ENCODE data around the gene SERPINB1.

SERPINB1 gene

DNA sequence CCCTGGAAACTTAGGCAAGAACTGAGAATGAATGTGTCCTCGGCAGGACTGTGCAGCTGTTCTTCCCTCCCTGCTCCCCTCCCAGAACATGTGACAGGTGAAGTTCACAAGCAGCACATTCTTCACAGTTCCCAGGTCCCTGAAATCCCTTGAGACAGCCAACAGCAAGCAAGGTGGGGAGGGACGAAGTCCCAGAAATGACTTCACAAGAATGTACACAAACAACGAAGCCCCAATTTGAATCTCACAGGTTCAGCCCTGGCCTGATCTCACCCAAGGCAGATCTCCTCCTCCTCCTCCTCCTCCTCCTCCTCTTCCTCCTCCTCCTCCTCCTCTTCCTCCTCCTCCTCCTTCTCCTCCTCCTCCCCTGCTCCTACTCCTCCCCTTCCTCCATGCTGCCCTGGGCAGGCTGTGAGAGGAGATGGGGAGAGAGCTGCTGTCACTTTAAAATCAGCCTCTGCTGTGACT lies 44.1 kb downstream of the SERPINB1 start:
- H3K79me2 ChIP-seq (ENCODE audit: insufficient read depth, low read length), result no peaks in the 10 kb centered on the region
- no peaks in the 10 kb centered on the region for H3K27me3 ChIP-seq (ENCODE audit: low read length)
- H3K9ac ChIP-seq (ENCODE audit: low read length), result no peak overlapping the region
- H3K9me2 ChIP-seq (replicated peaks; ENCODE audit: insufficient read depth, low read length), result no peaks in the 10 kb centered on the region
- H4K20me1 ChIP-seq (ENCODE audit: low read depth, low read length), result no peaks in the 10 kb centered on the region
- H3K36me3 ChIP-seq (ENCODE audit: low read length), result no peaks in the 10 kb centered on the region
- H3K9me3 ChIP-seq (ENCODE audit: insufficient read depth, low read length), result no peaks in the 10 kb centered on the region
- H3K27ac ChIP-seq (ENCODE audit: low read depth, low read length), result no peak overlapping the region
- H3K4me3 ChIP-seq (ENCODE audit: insufficient read depth, low read length, poor library complexity, severe bottlenecking), result no peak overlapping the region
- TF ChIP-seq EZH2phosphoT487 (conservative IDR thresholded peaks at IDR 0.05; ENCODE audit: low read length), result no peak
- H3F3A ChIP-seq (ENCODE audit: insufficient read depth), result no peaks in the 10 kb centered on the region
- no peak overlapping the region for H3K4me2 ChIP-seq (ENCODE audit: low read depth, low read length, poor library complexity, severe bottlenecking)
- no peak overlapping the region for H2AFZ ChIP-seq (ENCODE audit: low read depth, low read length, severe bottlenecking)

DNA sequence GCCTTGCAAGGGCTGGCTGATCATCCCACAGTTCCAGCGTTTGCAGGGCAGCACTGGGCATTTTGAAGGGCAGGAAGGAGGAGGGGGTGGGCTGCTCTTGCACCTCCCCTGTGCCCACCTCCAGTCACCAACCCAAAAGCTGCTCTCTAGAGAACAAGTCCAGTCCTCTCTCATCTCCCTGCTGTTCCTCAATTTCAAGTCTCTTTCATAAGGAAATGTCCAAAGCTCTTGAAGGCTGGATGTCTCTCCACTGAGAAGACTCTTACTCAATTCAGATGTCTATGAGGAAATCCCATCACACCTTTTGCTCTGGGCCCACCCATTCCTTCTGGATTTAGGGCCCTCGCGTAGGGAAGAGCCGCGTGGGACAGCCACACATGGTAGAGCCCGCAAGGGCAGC lies 44.8 kb downstream of the SERPINB1 start:
- TF ChIP-seq, protein P1, sequence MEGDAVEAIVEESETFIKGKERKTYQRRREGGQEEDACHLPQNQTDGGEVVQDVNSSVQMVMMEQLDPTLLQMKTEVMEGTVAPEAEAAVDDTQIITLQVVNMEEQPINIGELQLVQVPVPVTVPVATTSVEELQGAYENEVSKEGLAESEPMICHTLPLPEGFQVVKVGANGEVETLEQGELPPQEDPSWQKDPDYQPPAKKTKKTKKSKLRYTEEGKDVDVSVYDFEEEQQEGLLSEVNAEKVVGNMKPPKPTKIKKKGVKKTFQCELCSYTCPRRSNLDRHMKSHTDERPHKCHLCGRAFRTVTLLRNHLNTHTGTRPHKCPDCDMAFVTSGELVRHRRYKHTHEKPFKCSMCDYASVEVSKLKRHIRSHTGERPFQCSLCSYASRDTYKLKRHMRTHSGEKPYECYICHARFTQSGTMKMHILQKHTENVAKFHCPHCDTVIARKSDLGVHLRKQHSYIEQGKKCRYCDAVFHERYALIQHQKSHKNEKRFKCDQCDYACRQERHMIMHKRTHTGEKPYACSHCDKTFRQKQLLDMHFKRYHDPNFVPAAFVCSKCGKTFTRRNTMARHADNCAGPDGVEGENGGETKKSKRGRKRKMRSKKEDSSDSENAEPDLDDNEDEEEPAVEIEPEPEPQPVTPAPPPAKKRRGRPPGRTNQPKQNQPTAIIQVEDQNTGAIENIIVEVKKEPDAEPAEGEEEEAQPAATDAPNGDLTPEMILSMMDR (IDR thresholded peaks at IDR 0.05; ENCODE audit: insufficient read depth, low read length, poor library complexity, severe bottlenecking), result no peak
- no peak for TF ChIP-seq EZH2phosphoT487 (conservative IDR thresholded peaks at IDR 0.05; ENCODE audit: low read length)
- Histone ChIP-seq H3K4me2 (ENCODE audit: low read depth, low read length, poor library complexity, severe bottlenecking) (no peak overlapping the region), H3K27me3 (ENCODE audit: low read length) (no peaks in the 10 kb centered on the region), H3F3A (ENCODE audit: insufficient read depth) (no peaks in the 10 kb centered on the region), H3K9me2 (replicated peaks; ENCODE audit: insufficient read depth, low read length) (no peaks in the 10 kb centered on the region), H3K9me3 (ENCODE audit: insufficient read depth, low read length) (no peaks in the 10 kb centered on the region), H2AFZ (ENCODE audit: low read depth, low read length, severe bottlenecking) (no peak overlapping the region), H3K36me3 (ENCODE audit: low read length) (no peaks in the 10 kb centered on the region), H3K9ac (ENCODE audit: low read length) (no peak overlapping the region), H4K20me1 (ENCODE audit: low read depth, low read length) (no peaks in the 10 kb centered on the region), H3K27ac (ENCODE audit: low read depth, low read length) (no peak overlapping the region), H3K79me2 (ENCODE audit: insufficient read depth, low read length) (no peaks in the 10 kb centered on the region), H3K4me3 (ENCODE audit: insufficient read depth, low read length, poor library complexity, severe bottlenecking) (no peak overlapping the region)

DNA sequence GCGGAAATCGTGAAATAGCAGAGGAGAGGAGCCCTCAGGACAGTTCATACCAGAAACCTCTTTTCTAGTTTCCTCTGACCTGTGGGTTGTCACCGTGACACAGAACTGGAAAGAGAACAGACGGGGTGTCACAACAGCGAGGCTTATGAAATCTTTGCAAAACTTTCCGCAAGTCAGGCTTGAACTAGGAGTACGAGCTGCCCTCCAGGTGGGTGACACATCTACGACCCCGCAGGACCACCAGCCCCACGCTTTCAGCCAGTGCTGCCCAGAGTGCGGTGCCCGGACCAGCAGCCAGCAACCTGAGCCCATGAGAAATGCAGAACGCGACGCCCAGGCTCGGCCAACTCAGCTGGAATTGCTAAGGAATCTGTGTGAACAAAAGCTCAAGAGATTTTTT lies 45.7 kb downstream of the SERPINB1 start:
- no peaks in the 10 kb centered on the region for H4K20me1 ChIP-seq (ENCODE audit: low read depth, low read length)
- no peaks in the 10 kb centered on the region for H3K27me3 ChIP-seq (ENCODE audit: low read length)
- no peak for TF ChIP-seq EZH2phosphoT487 (conservative IDR thresholded peaks at IDR 0.05; ENCODE audit: low read length)
- TF ChIP-seq, protein P1 (IDR thresholded peaks at IDR 0.05; ENCODE audit: insufficient read depth, low read length, poor library complexity, severe bottlenecking), result no peak
- no peak overlapping the region for H3K9ac ChIP-seq (ENCODE audit: low read length)
- H3K27ac ChIP-seq (ENCODE audit: low read depth, low read length), result no peak overlapping the region
- no peak overlapping the region for H2AFZ ChIP-seq (ENCODE audit: low read depth, low read length, severe bottlenecking)
- H3K79me2 ChIP-seq (ENCODE audit: insufficient read depth, low read length), result no peaks in the 10 kb centered on the region
- H3K9me2 ChIP-seq (replicated peaks; ENCODE audit: insufficient read depth, low read length), result no peaks in the 10 kb centered on the region
- 0 out of 2 replicates have a peak, but pooled peaks cover 3% of the 10 kb centered on the region for H3F3A ChIP-seq (ENCODE audit: insufficient read depth)
- no peaks in the 10 kb centered on the region for H3K36me3 ChIP-seq (ENCODE audit: low read length)
- no peak overlapping the region for H3K4me2 ChIP-seq (ENCODE audit: low read depth, low read length, poor library complexity, severe bottlenecking)
- H3K4me3 ChIP-seq (ENCODE audit: insufficient read depth, low read length, poor library complexity, severe bottlenecking), result no peak overlapping the region
- no peaks in the 10 kb centered on the region for H3K9me3 ChIP-seq (ENCODE audit: insufficient read depth, low read length)

DNA sequence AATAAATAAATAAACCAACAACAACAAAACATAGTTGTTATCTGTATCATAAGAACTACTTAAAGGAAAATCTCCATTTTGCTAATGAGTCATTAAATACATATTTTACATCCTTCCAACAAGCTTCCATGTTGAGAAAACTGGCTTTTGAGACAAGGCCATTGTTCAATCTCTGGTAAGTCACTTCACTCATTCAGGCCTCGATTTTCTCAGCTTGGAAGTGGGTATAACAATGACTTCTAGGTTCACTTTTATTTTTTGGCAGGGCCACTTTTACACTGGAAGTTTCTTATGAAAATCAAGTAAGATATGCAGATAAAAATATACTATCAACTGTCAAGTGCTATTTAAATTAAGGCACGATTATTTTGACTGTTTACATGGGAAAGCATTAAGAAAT lies 46.5 kb downstream of the SERPINB1 start:
- Histone ChIP-seq H3K4me2 (ENCODE audit: low read depth, low read length, poor library complexity, severe bottlenecking) (no peak overlapping the region), H3K27me3 (ENCODE audit: low read length) (no peaks in the 10 kb centered on the region), H3K79me2 (ENCODE audit: insufficient read depth, low read length) (no peaks in the 10 kb centered on the region), H3K9me3 (ENCODE audit: insufficient read depth, low read length) (no peaks in the 10 kb centered on the region), H3K4me3 (ENCODE audit: insufficient read depth, low read length, poor library complexity, severe bottlenecking) (no peak overlapping the region), H3F3A (ENCODE audit: insufficient read depth) (peaks cover 11% of the 10 kb centered on the region), H3K9me2 (replicated peaks; ENCODE audit: insufficient read depth, low read length) (no peaks in the 10 kb centered on the region), H2AFZ (ENCODE audit: low read depth, low read length, severe bottlenecking) (no peak overlapping the region), H3K27ac (ENCODE audit: low read depth, low read length) (no peak overlapping the region), H3K9ac (ENCODE audit: low read length) (no peak overlapping the region), H3K36me3 (ENCODE audit: low read length) (no peaks in the 10 kb centered on the region), H4K20me1 (ENCODE audit: low read depth, low read length) (no peaks in the 10 kb centered on the region)
- no peak for TF ChIP-seq EZH2phosphoT487 (conservative IDR thresholded peaks at IDR 0.05; ENCODE audit: low read length)

Data from SU-DHL-6 (cell line).